ENCODE data around the gene GNG8. TPM values are rescaled to one million over a fixed set of nuclear protein-coding genes. Genes with fewer than 3 reads are reported as not detected.

The GNG8 gene
- total RNA-seq, 4 donors from 2014 or later = not detected

DNA sequence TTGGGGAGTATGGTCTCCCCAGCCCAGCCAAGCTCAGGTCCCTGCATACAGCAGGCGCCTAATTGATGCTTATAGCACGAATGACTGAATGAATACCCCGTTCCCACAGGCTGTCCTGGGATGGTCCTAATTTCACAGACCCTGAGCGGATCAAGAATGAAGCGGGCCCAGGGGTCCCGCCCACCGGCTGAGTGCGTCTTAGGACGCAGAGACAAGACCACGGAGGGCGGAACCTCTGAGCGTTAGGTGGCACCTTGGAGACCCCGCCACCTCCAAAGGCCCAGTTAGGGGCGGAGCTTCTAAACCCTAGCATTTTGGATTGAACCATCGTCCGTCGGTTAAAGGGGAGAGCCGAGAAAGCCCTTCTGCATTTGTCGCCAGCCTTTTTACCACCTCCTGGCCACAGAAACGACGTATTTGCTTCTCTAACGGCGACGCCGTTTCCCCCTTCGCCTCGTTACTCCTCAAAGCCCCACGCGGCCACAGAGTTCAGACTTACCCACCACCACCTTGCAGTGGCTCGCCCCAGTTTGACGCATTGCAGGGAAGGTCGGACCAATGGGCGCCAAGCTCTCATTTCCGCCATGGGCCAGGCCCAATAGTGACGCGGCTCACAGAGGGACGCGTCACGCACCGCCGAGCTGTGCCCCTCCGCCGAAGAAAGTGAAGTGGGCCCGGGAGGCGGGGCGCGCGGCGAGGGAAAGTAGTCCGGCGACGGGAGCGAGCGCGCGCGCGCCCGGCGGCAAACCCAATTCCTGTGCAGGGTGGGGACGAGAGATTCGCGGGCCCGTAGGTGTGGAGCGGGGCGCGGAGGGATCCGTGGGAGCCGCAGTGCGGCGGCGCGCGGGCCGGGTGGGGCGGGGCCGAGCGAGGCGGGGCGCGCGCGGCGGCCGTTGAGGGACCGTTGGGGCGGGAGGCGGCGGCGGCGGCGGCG is 35.4 kb downstream of the GNG8 start:
- Histone ChIP-seq H3K9me3 (no peaks in the 10 kb centered on the region), H3K4me1 (peaks cover 40% of the 10 kb centered on the region), H3K4me3 (peak overlapping the region; percentile 78), H3K27me3 (no peaks in the 10 kb centered on the region), H3K27ac (peak overlapping the region; percentile 96), H3K36me3 (peaks cover 2% of the 10 kb centered on the region)
- DNase-seq (ENCODE audit: low spot score in 2 of 2) = peak; percentile 98 to 99
- TF ChIP-seq POLR2A (IDR thresholded peaks at IDR 0.05) = peak in 1 of 2 donors; percentile 41
- TF ChIP-seq POLR2AphosphoS5 (IDR thresholded peaks at IDR 0.05) = peak; percentile 30 to 98 (median 95)
- TF ChIP-seq, protein P1, sequence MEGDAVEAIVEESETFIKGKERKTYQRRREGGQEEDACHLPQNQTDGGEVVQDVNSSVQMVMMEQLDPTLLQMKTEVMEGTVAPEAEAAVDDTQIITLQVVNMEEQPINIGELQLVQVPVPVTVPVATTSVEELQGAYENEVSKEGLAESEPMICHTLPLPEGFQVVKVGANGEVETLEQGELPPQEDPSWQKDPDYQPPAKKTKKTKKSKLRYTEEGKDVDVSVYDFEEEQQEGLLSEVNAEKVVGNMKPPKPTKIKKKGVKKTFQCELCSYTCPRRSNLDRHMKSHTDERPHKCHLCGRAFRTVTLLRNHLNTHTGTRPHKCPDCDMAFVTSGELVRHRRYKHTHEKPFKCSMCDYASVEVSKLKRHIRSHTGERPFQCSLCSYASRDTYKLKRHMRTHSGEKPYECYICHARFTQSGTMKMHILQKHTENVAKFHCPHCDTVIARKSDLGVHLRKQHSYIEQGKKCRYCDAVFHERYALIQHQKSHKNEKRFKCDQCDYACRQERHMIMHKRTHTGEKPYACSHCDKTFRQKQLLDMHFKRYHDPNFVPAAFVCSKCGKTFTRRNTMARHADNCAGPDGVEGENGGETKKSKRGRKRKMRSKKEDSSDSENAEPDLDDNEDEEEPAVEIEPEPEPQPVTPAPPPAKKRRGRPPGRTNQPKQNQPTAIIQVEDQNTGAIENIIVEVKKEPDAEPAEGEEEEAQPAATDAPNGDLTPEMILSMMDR (IDR thresholded peaks at IDR 0.05) = no peak
- 2% methylated on average over 29 of the region's 93 CpGs for WGBS

DNA sequence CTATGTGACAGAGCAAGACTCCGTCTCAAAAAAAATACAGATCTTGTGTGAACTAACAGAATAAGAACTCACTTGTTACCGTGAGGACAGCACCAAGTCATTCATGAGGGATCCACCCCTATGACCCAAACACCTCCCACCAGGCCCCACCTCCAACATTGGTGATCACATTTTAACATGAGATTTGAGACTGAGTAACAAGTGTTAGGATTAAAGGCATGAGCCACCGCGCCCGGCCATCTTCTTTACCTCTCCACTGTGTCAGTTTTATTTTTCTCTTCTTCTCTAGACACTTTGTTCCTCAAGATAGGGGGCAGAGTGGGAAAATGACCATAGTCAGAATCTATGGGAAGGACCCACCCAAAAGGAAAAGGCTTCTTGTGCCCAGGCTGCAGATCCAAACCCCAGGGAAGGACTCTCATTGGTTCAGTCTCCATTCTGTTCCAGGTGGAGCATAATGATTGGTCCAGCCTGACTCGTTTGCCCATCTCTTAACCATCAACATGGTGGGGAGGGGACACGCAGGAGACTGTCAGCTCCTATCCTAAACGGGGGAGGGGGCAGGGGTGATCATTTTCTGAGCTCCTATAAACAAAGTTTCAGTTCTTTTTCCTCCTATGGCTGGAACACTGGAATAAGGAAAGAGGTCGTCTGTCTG is 36.2 kb downstream of the GNG8 start:
- no peak for DNase-seq (ENCODE audit: low spot score in 2 of 2)
- Histone ChIP-seq H3K9me3 (no peaks in the 10 kb centered on the region), H3K27ac (peak overlapping the region; percentile 96), H3K27me3 (no peaks in the 10 kb centered on the region), H3K36me3 (no peaks in the 10 kb centered on the region), H3K4me3 (peak overlapping the region; percentile 78), H3K4me1 (peaks cover 32% of the 10 kb centered on the region)
- TF ChIP-seq POLR2A (IDR thresholded peaks at IDR 0.05) = no peak
- TF ChIP-seq, protein P1 (IDR thresholded peaks at IDR 0.05) = no peak
- no peak for TF ChIP-seq POLR2AphosphoS5 (IDR thresholded peaks at IDR 0.05)
- TF ChIP-seq EP300 (IDR thresholded peaks at IDR 0.05) = no peak
- 65% methylated on average over 9 of the region's 9 CpGs for WGBS

- TF ChIP-seq EP300 (IDR thresholded peaks at IDR 0.05) (no peak), POLR2A (IDR thresholded peaks at IDR 0.05) (no peak), POLR2AphosphoS5 (IDR thresholded peaks at IDR 0.05) (no peak)
- TF ChIP-seq, protein P1 (IDR thresholded peaks at IDR 0.05) = no peak
- no peaks in the 10 kb centered on the region for H3K9me3 ChIP-seq
- H3K4me3 ChIP-seq = no peak overlapping the region
- H3K27me3 ChIP-seq = no peaks in the 10 kb centered on the region
- H3K36me3 ChIP-seq = no peaks in the 10 kb centered on the region
- WGBS = 96% methylated on average over 4 of the region's 4 CpGs
- peaks cover 18% of the 10 kb centered on the region for H3K4me1 ChIP-seq
- no peak for DNase-seq (ENCODE audit: low spot score in 2 of 2)
- no peak overlapping the region for H3K27ac ChIP-seq
These were observed 37.6 kb downstream of the GNG8 start for GRCh38 chr19:46598372-46598917.

GRCh38 chr19:46596008-46596407 is 40.0 kb downstream of the GNG8 start:
- Histone ChIP-seq H3K27ac (no peak overlapping the region), H3K4me1 (peaks cover 2% of the 10 kb centered on the region), H3K4me3 (no peak overlapping the region), H3K9me3 (no peaks in the 10 kb centered on the region), H3K27me3 (no peaks in the 10 kb centered on the region), H3K36me3 (no peaks in the 10 kb centered on the region)
- WGBS = 54% methylated on average over 6 of the region's 6 CpGs
- TF ChIP-seq EP300 (IDR thresholded peaks at IDR 0.05) = no peak
- no peak for TF ChIP-seq POLR2AphosphoS5 (IDR thresholded peaks at IDR 0.05)
- no peak for TF ChIP-seq POLR2A (IDR thresholded peaks at IDR 0.05)
- TF ChIP-seq, protein P1 (IDR thresholded peaks at IDR 0.05) = no peak
- no peak for DNase-seq (ENCODE audit: low spot score in 2 of 2)

- Histone ChIP-seq H3K27me3 (no peaks in the 10 kb centered on the region), H3K27ac (no peak overlapping the region), H3K9me3 (no peaks in the 10 kb centered on the region), H3K4me3 (no peak overlapping the region), H3K4me1 (no peaks in the 10 kb centered on the region), H3K36me3 (no peaks in the 10 kb centered on the region)
- 83% methylated on average over 3 of the region's 3 CpGs for WGBS
- TF ChIP-seq, protein P1 (IDR thresholded peaks at IDR 0.05) = no peak
- TF ChIP-seq POLR2AphosphoS5 (IDR thresholded peaks at IDR 0.05) (no peak), EP300 (IDR thresholded peaks at IDR 0.05) (no peak), POLR2A (IDR thresholded peaks at IDR 0.05) (no peak)
- DNase-seq (ENCODE audit: low spot score in 2 of 2) = no peak
These were observed 44.1 kb downstream of the GNG8 start for GRCh38 chr19:46591870-46592269.
